Measurements from ENCODE around the gene EPHB1. TPM values are rescaled to one million over a fixed set of nuclear protein-coding genes. Genes with fewer than 3 reads are reported as not detected.

The EPHB1 gene
- total RNA-seq, 1 experiment from 2014 or later = 2.8 TPM

DNA sequence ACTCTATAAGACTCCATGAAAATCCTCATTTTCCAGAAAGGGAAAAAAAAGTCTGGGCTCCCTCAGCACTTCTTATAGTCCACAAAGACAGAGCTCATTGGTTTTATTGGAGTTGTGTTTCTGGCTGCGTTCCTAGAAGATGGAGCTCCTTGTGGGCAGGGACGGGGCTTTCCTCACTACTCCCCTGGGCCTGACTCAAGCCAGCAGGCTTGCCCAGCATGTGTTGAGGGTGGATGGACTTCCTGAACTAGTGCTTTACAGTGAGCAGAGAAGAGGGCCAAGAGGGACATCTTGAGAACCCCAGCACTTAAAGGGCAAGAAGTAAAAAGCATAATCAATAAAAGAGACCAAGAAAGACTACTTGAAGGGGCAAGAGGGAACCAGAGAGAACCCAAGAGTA is 43.2 kb upstream of the EPHB1 start:
- H3K36me3 Mint-ChIP-seq (ENCODE audit: insufficient read depth in 1 of 3, low read depth in 3 of 3) = no peaks in the 10 kb centered on the region
- Histone ChIP-seq H3K27me3 (ENCODE audit: insufficient read depth, low read length) (no peaks in the 10 kb centered on the region), H2BK15ac (ENCODE audit: low read depth, low read length) (no peak overlapping the region), H3K23me2 (ENCODE audit: insufficient read length, low read depth, low read length, poor library complexity, severe bottlenecking) (no peaks in the 10 kb centered on the region), H3K27ac (ENCODE audit: insufficient read length, low read depth, low read length) (no peak overlapping the region), H4K5ac (ENCODE audit: insufficient read length, low read depth, low read length) (no peak overlapping the region), H2BK20ac (ENCODE audit: low read depth, low read length, poor library complexity, severe bottlenecking) (no peak overlapping the region), H3K4me2 (ENCODE audit: insufficient read depth, insufficient read length, low read length) (no peak overlapping the region), H3K14ac (ENCODE audit: insufficient read depth, low read length) (no peak overlapping the region), H3K4ac (ENCODE audit: low read depth, low read length) (no peak overlapping the region), H4K8ac (replicated peaks; ENCODE audit: insufficient read length, low read depth, low read length) (no peak overlapping the region), H3K79me2 (ENCODE audit: insufficient read depth, low read length) (no peaks in the 10 kb centered on the region), H3K23ac (ENCODE audit: insufficient read length, low read depth, low read length) (no peak overlapping the region), H3K9ac (ENCODE audit: extremely low read depth, insufficient read length, low read length) (no peak overlapping the region), H2AK5ac (ENCODE audit: insufficient read length, low read length) (no peak overlapping the region), H2BK5ac (ENCODE audit: insufficient read length, low read length) (no peak overlapping the region), H3T11ph (ENCODE audit: low read length) (no peak overlapping the region), H4K20me1 (ENCODE audit: control insufficient read depth, insufficient read depth, insufficient read length) (no peaks in the 10 kb centered on the region), H2BK120ac (ENCODE audit: low read depth, low read length, poor library complexity, severe bottlenecking) (no peak overlapping the region), H3K18ac (ENCODE audit: insufficient read length, low read depth, low read length) (no peak overlapping the region), H2AFZ (ENCODE audit: low read length) (no peak overlapping the region), H3K56ac (ENCODE audit: insufficient read length, low read depth, low read length) (no peak overlapping the region), H3K9me3 (ENCODE audit: control insufficient read depth, low read depth, low read length) (no peaks in the 10 kb centered on the region), H2BK12ac (ENCODE audit: insufficient read length, low read depth, low read length) (no peak overlapping the region), H3K79me1 (ENCODE audit: insufficient read depth, low read depth, low read length, poor library complexity, severe bottlenecking) (no peaks in the 10 kb centered on the region), H4K91ac (ENCODE audit: insufficient read length, low read depth, low read length) (no peak overlapping the region), H3K4me1 (ENCODE audit: insufficient read depth, low read length) (no peaks in the 10 kb centered on the region)
- TF ChIP-seq CTCF (conservative IDR thresholded peaks at IDR 0.05) = no peak
- no CpG with 5 or more reads among the region's 2 CpGs for WGBS (ENCODE audit: extremely low coverage, insufficient read length, low lambda C conversion rate)
- H3K4me3 Mint-ChIP-seq = no peak overlapping the region
- no peaks in the 10 kb centered on the region for H3K9me3 Mint-ChIP-seq
- H3K27ac Mint-ChIP-seq = no peak overlapping the region
- H3K4me1 Mint-ChIP-seq = no peaks in the 10 kb centered on the region; a peak in 1 of 4 replicates
- no peak for DNase-seq
- H3K27me3 Mint-ChIP-seq (ENCODE audit: low read depth) = peaks cover 20% of the 10 kb centered on the region

Data from H9 (cell line).